Measurements from ENCODE around the gene ERO1B.

DNA sequence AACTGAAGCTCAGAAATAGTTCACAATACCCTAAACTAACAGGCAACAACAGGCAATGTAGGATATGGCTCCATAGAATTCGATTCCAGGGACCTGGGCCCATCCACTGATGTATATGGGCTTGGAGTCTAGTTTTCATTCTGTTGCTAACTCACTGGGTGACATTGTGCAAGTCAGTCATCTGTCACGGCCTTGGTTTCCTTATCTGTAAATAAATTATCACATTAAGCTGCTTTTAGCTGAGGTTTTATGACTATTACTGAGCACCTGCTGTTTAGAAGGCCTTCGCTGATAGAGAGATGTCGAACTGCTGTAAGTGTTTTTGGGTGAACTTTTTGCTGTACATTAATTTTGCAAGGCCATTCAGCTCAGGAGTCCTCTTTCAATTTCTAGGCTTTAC lies 22.9 kb upstream of the ERO1B start:
- TF ChIP-seq, protein P1, sequence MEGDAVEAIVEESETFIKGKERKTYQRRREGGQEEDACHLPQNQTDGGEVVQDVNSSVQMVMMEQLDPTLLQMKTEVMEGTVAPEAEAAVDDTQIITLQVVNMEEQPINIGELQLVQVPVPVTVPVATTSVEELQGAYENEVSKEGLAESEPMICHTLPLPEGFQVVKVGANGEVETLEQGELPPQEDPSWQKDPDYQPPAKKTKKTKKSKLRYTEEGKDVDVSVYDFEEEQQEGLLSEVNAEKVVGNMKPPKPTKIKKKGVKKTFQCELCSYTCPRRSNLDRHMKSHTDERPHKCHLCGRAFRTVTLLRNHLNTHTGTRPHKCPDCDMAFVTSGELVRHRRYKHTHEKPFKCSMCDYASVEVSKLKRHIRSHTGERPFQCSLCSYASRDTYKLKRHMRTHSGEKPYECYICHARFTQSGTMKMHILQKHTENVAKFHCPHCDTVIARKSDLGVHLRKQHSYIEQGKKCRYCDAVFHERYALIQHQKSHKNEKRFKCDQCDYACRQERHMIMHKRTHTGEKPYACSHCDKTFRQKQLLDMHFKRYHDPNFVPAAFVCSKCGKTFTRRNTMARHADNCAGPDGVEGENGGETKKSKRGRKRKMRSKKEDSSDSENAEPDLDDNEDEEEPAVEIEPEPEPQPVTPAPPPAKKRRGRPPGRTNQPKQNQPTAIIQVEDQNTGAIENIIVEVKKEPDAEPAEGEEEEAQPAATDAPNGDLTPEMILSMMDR (IDR thresholded peaks at IDR 0.05): no peak
- no peak for TF ChIP-seq POLR2AphosphoS5 (IDR thresholded peaks at IDR 0.05)
- no peak for TF ChIP-seq EP300 (IDR thresholded peaks at IDR 0.05)

All from upper lobe of left lung (tissue), 4 donors.